ENCODE measurements around the gene NSF.

The NSF gene

DNA sequence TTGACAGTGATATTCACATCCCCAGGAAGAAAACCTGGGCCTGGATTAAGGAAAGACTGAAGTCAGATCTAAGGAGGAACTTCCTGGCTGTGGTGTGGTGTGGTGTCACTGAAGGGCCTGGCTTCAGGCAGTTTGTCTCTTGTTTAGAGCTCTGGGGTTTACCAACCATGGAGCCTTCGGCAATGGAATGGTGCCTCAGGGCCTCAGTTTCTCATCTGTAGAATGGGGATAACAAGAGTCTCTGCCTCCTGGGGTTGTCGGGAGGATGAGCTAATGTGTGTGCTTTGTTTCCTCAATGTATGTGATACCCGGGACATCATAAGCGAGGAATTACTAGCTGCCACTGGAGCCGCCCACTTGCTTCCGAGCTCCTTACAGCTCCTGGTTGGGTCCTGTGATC lies 215.3 kb downstream of the NSF start:
- H3K27me3 ChIP-seq (ENCODE audit: low read depth, low read length): no peaks in the 10 kb centered on the region
- TF ChIP-seq EZH2phosphoT487 (IDR thresholded peaks at IDR 0.05; ENCODE audit: low read depth): no peak
- TF ChIP-seq, protein P1, sequence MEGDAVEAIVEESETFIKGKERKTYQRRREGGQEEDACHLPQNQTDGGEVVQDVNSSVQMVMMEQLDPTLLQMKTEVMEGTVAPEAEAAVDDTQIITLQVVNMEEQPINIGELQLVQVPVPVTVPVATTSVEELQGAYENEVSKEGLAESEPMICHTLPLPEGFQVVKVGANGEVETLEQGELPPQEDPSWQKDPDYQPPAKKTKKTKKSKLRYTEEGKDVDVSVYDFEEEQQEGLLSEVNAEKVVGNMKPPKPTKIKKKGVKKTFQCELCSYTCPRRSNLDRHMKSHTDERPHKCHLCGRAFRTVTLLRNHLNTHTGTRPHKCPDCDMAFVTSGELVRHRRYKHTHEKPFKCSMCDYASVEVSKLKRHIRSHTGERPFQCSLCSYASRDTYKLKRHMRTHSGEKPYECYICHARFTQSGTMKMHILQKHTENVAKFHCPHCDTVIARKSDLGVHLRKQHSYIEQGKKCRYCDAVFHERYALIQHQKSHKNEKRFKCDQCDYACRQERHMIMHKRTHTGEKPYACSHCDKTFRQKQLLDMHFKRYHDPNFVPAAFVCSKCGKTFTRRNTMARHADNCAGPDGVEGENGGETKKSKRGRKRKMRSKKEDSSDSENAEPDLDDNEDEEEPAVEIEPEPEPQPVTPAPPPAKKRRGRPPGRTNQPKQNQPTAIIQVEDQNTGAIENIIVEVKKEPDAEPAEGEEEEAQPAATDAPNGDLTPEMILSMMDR (IDR thresholded peaks at IDR 0.05; ENCODE audit: low read depth, low read length): no peak

More for the DNA sequence above, 215.3 kb downstream of the NSF start:
- no peak overlapping the region for H3K9ac ChIP-seq (ENCODE audit: low read length)
- H3K79me2 ChIP-seq (ENCODE audit: low read length): no peaks in the 10 kb centered on the region
- H3K9me3 ChIP-seq (ENCODE audit: insufficient read depth, low read length): no peaks in the 10 kb centered on the region
- H3K4me3 ChIP-seq (ENCODE audit: low read length): no peak overlapping the region
- no peaks in the 10 kb centered on the region for H4K20me1 ChIP-seq (ENCODE audit: insufficient read depth, low read length)
- no peaks in the 10 kb centered on the region for H3K4me1 ChIP-seq (ENCODE audit: low read length)
- no peak overlapping the region for H2AFZ ChIP-seq (ENCODE audit: low read depth, low read length)
- no peaks in the 10 kb centered on the region for H3K36me3 ChIP-seq (replicated peaks; ENCODE audit: low read depth, low read length)
- H3K27ac ChIP-seq (ENCODE audit: low read length): no peak overlapping the region
- no peak overlapping the region for H3K4me2 ChIP-seq (ENCODE audit: low read length)

Measured in OCI-LY3 (cell line).